Progenitor cell of endocrine pancreas (in vitro differentiated cells): ENCODE measurements around the gene TLR5. TPM values are rescaled to one million over a fixed set of nuclear protein-coding genes. Genes with fewer than 3 reads are reported as not detected.

Experiments
- DNase-seq: peaks from one replicate; pipeline ENCODE4 v3.0.0; 2021; ENCODE audit warnings: low spot score; ENCODE audit not compliant: unreplicated experiment
- H3K27ac Mint-ChIP-seq: 2 replicates; pipeline ENCODE4 v1.8.0; 2021; ENCODE audit warnings: mild to moderate bottlenecking, moderate library complexity, mixed read lengths
- H3K27me3 Mint-ChIP-seq: 2 replicates; pipeline ENCODE4 v1.8.0; 2021; ENCODE audit warnings: mixed read lengths
- H3K36me3 Mint-ChIP-seq: 2 replicates; pipeline ENCODE4 v1.8.0; 2022; ENCODE audit warnings: mixed read lengths; ENCODE audit not compliant: insufficient read depth
- H3K4me1 Mint-ChIP-seq: 2 replicates; pipeline ENCODE4 v1.8.0; 2021; ENCODE audit warnings: low read depth, mixed read lengths
- H3K4me3 Mint-ChIP-seq: 2 replicates; pipeline ENCODE4 v1.8.0; 2021; ENCODE audit warnings: low read depth, mild to moderate bottlenecking, moderate library complexity, mixed read lengths
- H3K9me3 Mint-ChIP-seq: 2 replicates; pipeline ENCODE4 v1.8.0; 2021; ENCODE audit warnings: low read depth, mixed read lengths
- total RNA-seq: library from RNA; stranded (reverse); gene quantifications from 2 replicates; pipeline ENCODE4 v1.2.1, GENCODE V29; 2021
- TF ChIP-seq, protein P1 (sequence below): fragments of 200-600 bp; sonication (generic); IDR thresholded peaks from one replicate; pipeline ENCODE4 v1.5.0; 2021; ENCODE audit warnings: antibody characterized with exemption, mild to moderate bottlenecking; ENCODE audit not compliant: unreplicated experiment

The TLR5 gene
- total RNA-seq, 1 donor from 2014 or later = 3.2 TPM

DNA sequence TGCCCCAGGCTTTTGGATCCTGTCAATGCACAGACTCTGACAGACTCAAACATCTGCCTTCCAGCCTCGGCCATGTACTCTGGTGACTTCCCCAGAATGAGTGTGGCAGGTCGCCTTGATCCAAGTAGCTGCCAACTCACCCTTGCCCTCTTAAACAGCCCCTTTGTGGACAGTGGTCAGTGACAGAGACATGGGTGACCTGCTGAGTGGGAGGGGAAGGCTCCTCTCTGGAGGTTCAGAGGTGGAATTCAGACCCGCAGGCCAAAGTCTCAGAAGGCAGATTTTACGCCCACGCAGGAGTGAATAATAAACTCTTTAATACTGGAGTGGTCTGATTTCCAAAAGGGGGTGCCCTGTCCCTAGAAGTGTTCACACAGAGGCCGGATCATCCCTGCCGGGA, 63.5 kb downstream of the TLR5 start:
- Mint-ChIP-seq H3K4me1 (peaks cover 19% of the 10 kb centered on the region), H3K27me3 (peaks cover 61% of the 10 kb centered on the region), H3K4me3 (no peak overlapping the region), H3K27ac (no peak overlapping the region), H3K36me3 (no peaks in the 10 kb centered on the region), H3K9me3 (no peaks in the 10 kb centered on the region)
- DNase-seq = no peak
- TF ChIP-seq, protein P1, sequence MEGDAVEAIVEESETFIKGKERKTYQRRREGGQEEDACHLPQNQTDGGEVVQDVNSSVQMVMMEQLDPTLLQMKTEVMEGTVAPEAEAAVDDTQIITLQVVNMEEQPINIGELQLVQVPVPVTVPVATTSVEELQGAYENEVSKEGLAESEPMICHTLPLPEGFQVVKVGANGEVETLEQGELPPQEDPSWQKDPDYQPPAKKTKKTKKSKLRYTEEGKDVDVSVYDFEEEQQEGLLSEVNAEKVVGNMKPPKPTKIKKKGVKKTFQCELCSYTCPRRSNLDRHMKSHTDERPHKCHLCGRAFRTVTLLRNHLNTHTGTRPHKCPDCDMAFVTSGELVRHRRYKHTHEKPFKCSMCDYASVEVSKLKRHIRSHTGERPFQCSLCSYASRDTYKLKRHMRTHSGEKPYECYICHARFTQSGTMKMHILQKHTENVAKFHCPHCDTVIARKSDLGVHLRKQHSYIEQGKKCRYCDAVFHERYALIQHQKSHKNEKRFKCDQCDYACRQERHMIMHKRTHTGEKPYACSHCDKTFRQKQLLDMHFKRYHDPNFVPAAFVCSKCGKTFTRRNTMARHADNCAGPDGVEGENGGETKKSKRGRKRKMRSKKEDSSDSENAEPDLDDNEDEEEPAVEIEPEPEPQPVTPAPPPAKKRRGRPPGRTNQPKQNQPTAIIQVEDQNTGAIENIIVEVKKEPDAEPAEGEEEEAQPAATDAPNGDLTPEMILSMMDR = no peak

DNA sequence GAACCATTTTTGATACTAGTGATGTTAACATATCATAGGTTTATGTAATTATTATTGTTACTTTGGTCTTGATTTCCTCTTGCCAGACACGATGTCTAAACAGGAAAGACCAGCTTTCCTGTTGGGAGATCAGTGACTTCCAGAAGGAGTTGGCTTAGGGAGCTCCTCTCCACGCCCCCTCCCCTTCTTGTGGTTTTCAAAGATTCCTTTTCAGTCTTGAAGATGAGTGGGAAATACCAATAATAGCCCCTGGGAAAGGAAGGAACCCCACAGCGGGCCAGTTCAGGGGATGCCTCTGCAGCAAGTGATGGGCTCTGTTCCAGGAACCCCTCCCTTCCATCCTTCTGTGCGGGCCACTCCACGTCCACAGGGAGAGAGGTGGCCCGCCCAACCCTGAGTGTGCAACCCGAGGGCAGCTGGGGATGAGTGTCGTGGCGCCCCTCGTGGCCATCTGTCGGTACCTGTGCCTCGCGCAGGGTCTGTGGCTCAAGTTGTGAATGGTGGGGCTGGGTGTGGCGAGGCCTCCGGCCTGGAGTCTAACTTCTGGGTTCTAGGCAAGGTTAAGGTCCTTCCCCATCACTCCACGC, 65.7 kb downstream of the TLR5 start:
- no peak overlapping the region for H3K27ac Mint-ChIP-seq
- DNase-seq = no peak
- no peak overlapping the region for H3K4me3 Mint-ChIP-seq
- no peaks in the 10 kb centered on the region for H3K9me3 Mint-ChIP-seq
- peaks cover 58% of the 10 kb centered on the region for H3K27me3 Mint-ChIP-seq
- TF ChIP-seq, protein P1 = no peak
- peaks cover 23% of the 10 kb centered on the region for H3K4me1 Mint-ChIP-seq
- H3K36me3 Mint-ChIP-seq = no peaks in the 10 kb centered on the region

DNA sequence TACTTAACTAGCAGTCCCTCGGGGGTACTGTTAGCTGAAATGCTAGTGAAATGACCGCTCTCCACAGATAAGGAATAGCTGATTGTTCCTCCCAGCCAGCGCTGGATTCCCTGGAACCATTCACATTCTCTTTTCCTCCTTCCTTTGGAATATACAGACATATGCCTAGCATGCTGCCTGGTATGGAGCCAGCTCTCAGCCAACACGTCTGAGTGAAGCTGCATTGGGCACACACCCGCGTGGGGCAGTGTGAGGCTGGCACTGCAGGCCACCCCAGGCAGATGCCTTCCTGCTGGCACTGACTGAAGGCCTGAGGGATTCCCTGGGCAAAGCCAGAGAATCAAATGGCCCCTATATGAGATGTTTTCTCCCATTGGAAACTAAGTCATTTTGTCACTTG, 66.7 kb downstream of the TLR5 start:
- Mint-ChIP-seq H3K9me3 (no peaks in the 10 kb centered on the region), H3K27ac (no peak overlapping the region), H3K36me3 (no peaks in the 10 kb centered on the region), H3K27me3 (peaks cover 60% of the 10 kb centered on the region), H3K4me1 (peaks cover 23% of the 10 kb centered on the region), H3K4me3 (no peak overlapping the region)
- TF ChIP-seq, protein P1 = no peak
- DNase-seq = no peak

DNA sequence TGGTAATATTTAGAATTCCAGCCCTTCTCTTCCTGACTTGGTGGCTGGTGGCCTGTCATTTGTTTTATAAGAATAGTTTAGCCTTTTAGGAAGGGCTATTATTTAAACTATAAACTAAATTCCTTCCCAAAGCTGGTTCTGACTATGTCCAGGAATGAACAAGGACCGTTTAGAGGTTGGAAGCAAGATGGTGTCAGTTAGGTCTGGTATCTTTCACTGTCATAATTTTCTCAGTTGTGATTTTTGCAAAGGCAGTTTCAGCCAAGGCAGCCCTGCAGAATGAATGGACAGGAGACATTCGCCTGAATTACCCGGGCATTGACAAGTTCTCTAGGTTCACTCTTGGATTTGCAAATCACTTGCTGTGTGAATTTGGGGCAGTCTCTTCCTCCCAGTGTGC, 67.2 kb downstream of the TLR5 start:
- H3K4me1 Mint-ChIP-seq = peaks cover 23% of the 10 kb centered on the region
- H3K27ac Mint-ChIP-seq = no peak overlapping the region
- H3K36me3 Mint-ChIP-seq = no peaks in the 10 kb centered on the region
- DNase-seq = no peak
- no peaks in the 10 kb centered on the region for H3K9me3 Mint-ChIP-seq
- TF ChIP-seq, protein P1 = no peak
- H3K4me3 Mint-ChIP-seq = no peak overlapping the region
- peaks cover 59% of the 10 kb centered on the region for H3K27me3 Mint-ChIP-seq

DNA sequence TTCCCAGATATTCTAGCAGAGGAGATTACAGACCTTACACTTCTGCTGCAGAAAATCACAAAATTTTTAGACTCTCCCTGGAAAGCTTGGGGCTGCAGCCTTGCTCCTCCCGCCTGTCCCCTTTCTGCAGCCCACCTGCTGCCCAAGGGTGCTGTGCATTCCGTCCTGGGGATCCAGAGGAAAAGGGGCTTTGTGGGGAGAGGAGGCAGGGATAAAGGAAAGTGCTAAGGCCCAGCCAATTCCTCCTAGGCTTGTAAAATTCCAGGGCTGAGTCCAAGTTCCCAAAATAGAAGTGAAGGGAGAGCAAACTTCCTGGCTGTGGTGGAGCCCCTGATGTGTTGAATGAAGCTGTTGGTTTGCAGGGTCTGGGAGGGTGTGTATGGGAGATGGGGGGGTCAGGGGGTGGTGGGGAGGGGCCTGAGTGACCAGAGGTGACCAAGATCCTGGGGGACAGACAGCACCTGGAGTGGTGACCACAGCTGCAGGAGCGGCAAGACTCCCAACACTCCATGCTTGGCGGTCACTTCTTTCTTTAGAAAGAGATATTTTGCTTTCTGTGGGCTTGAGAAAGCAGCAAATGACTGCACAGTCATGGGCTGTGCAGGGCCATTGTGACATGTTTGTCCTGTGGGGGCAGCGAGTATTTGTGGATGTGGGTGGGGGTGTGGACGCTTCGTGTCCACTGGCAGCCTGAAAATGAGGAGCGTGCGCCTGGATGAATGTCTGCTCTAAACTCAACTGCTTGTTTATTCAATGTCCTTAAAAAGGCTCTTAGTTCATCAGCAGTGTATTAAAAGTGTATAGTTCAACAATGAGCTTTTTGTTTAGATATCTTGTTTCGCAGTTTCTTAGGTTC, 68.4 kb downstream of the TLR5 start:
- peaks cover 59% of the 10 kb centered on the region for H3K27me3 Mint-ChIP-seq
- peaks cover 23% of the 10 kb centered on the region for H3K4me1 Mint-ChIP-seq
- peak overlapping the region; percentile 68 for H3K27ac Mint-ChIP-seq
- peak overlapping the region; percentile 31 for H3K4me3 Mint-ChIP-seq
- no peaks in the 10 kb centered on the region for H3K36me3 Mint-ChIP-seq
- DNase-seq = no peak
- H3K9me3 Mint-ChIP-seq = no peaks in the 10 kb centered on the region
- TF ChIP-seq, protein P1 = no peak
